Pancreas (tissue), 10 donors: ENCODE measurements around the gene ISG15. TPM values are rescaled to one million over a fixed set of nuclear protein-coding genes. Genes with fewer than 3 reads are reported as not detected.

Source experiments
- ATAC-seq, 4 donors: fragments of 200-7000 bp; cut with Tn5 transposase; one replicate each; pipeline versions ENCODE4 v1.8.0 to v1.9.1; 2020; ENCODE audit warnings: mild to moderate bottlenecking in 4 of 4, moderate library complexity in 4 of 4
- DNase-seq, 6 donors: peaks; one replicate each; pipeline ENCODE4 v3.0.0-alpha.2; 2020
- FAIRE-seq: peaks from 2 replicates; lab custom pipeline; 2012; peaks lifted over from hg19 to GRCh38; lab: Jason Lieb, UNC
- H3K27ac ChIP-seq, 4 donors: fragments of 200-600 bp; sonication (generic); 1 replicate in 3 of 4; 2 replicates in 1 of 4; pipeline versions ENCODE4 v1.5.0 to v1.8.0; 2020
- H3K27me3 ChIP-seq, 4 donors: fragments of 200-600 bp; one replicate each; pipeline ENCODE4 v1.8.0; 2021
- H3K36me3 ChIP-seq, 3 donors: fragments of 200-600 bp; sonication (generic) in 1 of 3; one replicate each; pipeline versions ENCODE4 v1.5.0 to v1.8.0; 2020 to 2021
- H3K4me1 ChIP-seq, 3 donors: fragments of 200-600 bp; one replicate each; pipeline ENCODE4 v1.8.0; 2021
- H3K4me3 ChIP-seq, 4 donors: fragments of 200-600 bp; sonication (generic) in 2 of 4; one replicate each; pipeline versions ENCODE4 v1.5.0 to v1.8.0; 2020 to 2021
- H3K9me3 ChIP-seq, 4 donors: fragments of 200-600 bp; one replicate each; pipeline ENCODE4 v1.8.0; 2021
- CTCF ChIP-seq, 4 donors: fragments of 200-600 bp; sonication (generic) in 3 of 4; IDR thresholded peaks; one replicate each; pipeline versions ENCODE4 v1.5.0 to v1.8.0; 2021; ENCODE audit warnings: antibody characterized with exemption in 4 of 4
- WGBS, 2 donors: extraction: QIAGEN DNeasy Blood & Tissue Kit; methylation state at CpG; one replicate each; pipeline ENCODE4 v1.1.7; 2013; 5-methylcytosine and 5-hydroxymethylcytosine counted together
- intact Hi-C, 3 donors: fragments of 100-400 bp; cut with DNase I; formaldehyde crosslinking; loops; one replicate each; pipeline versions ENCODE4 v1.11.1 to v1.14.2; 2022
- polyA plus RNA-seq, 2 donors: library from polyadenylated mRNA; stranded (reverse); fragments of 200-250 nt; gene quantifications; one replicate each; pipeline ENCODE4 v1.2.3, GENCODE V29; 2013
- total RNA-seq, 6 donors: library from RNA; stranded (reverse); fragmentation: NEBNext Ultra II Directional in 4 of 6; extraction: Animal tissue kit (Norgen Biotek cat#: 25700) in 4 of 6; gene quantifications; one replicate each; pipeline versions ENCODE4 v1.2.1 to v1.2.4, GENCODE V29; 2021 to 2023
- donor health status: healthy with polysubstance abuse.
- donor health status: DM: no; HTN: no; CAD: no; lungs with moderate emphysema.
- donor health status: DM: no; HTN: no; CAD: no.
- donor health status: control.
- donor health status: control.
- donor health status: Bipolar disorder and iron deficiency.
- donor health status: DM: yes; HTN: yes; CAD: no.
- donor health status: DM: no; HTN: no; CAD: no.
- donor health status: DM: no; HTN: no; CAD: no.
- donor health status: DM: yes; HTN: yes; CAD: no.

The ISG15 gene
- total and polyA plus RNA-seq, 8 donors, result 4.3 to 45.0 (median 9.2) TPM

GRCh38 chr1:1050577-1051052 is 37.3 kb downstream of the ISG15 start:
- Histone ChIP-seq H3K27me3 (no peaks in the 10 kb centered on the region), H3K36me3 (peaks cover 0 to 26% (median 0%) of the 10 kb centered on the region in 3 donors), H3K4me1 (no peaks in the 10 kb centered on the region), H3K27ac (no peak overlapping the region), H3K9me3 (no peaks in the 10 kb centered on the region), H3K4me3 (no peak overlapping the region)
- FAIRE-seq (no peak), ATAC-seq (no peak), DNase-seq (no peak)
- TF ChIP-seq CTCF (IDR thresholded peaks at IDR 0.05), result no peak
- 93 to 97% methylated on average over 27 to 32 of the region's 32 CpGs for WGBS, 2 donors
- intact Hi-C loops, result no loop called here

GRCh38 chr1:1051127-1051810 is 38.0 kb downstream of the ISG15 start:
- 92 to 94% methylated on average over 42 to 46 of the region's 46 CpGs for WGBS, 2 donors
- H3K27ac ChIP-seq, result no peak overlapping the region
- ATAC-seq, result no peak
- DNase-seq, result no peak
- no peak for TF ChIP-seq CTCF (IDR thresholded peaks at IDR 0.05)
- no peak for FAIRE-seq
- no peak overlapping the region for H3K4me3 ChIP-seq
- no peaks in the 10 kb centered on the region for H3K27me3 ChIP-seq
- intact Hi-C loops, result no loop called here
- no peaks in the 10 kb centered on the region for H3K9me3 ChIP-seq
- peaks cover 0 to 20% (median 0%) of the 10 kb centered on the region in 3 donors for H3K36me3 ChIP-seq
- no peaks in the 10 kb centered on the region for H3K4me1 ChIP-seq

- peaks cover 0 to 20% (median 0%) of the 10 kb centered on the region in 3 donors for H3K36me3 ChIP-seq
- no peaks in the 10 kb centered on the region for H3K4me1 ChIP-seq
- no peak overlapping the region for H3K27ac ChIP-seq
- no peak for TF ChIP-seq CTCF (IDR thresholded peaks at IDR 0.05)
- H3K27me3 ChIP-seq, result no peaks in the 10 kb centered on the region
- FAIRE-seq (no peak), ATAC-seq (no peak), DNase-seq (no peak)
- intact Hi-C loops, result no loop called here
- H3K9me3 ChIP-seq, result no peaks in the 10 kb centered on the region
- WGBS, 2 donors, result 93% methylated on average over 29 of the region's 29 CpGs
- no peak overlapping the region for H3K4me3 ChIP-seq
These were observed 38.9 kb downstream of the ISG15 start for GRCh38 chr1:1052003-1052840.

- intact Hi-C loops, result no loop called here
- no peak for TF ChIP-seq CTCF (IDR thresholded peaks at IDR 0.05)
- H3K4me3 ChIP-seq, result no peak overlapping the region
- ATAC-seq, result no peak
- no peaks in the 10 kb centered on the region for H3K27me3 ChIP-seq
- H3K9me3 ChIP-seq, result no peaks in the 10 kb centered on the region
- peaks cover 0 to 12% (median 0%) of the 10 kb centered on the region in 3 donors for H3K36me3 ChIP-seq
- DNase-seq, result no peak
- FAIRE-seq, result no peak
- no peaks in the 10 kb centered on the region for H3K4me1 ChIP-seq
- no peak overlapping the region for H3K27ac ChIP-seq
- 92 to 94% methylated on average over 15 of the region's 15 CpGs for WGBS, 2 donors
These were observed 39.7 kb downstream of the ISG15 start for GRCh38 chr1:1053022-1053421.
